Thyroid gland (tissue), 4 donors: ENCODE results near the gene GPR173. TPM values are rescaled to one million over a fixed set of nuclear protein-coding genes. Genes with fewer than 3 reads are reported as not detected.

Experiments used
- DNase-seq, 2 donors: peaks; one replicate each; pipeline ENCODE4 v3.0.0-alpha.2; 2019
- H3K27ac ChIP-seq, 3 donors: fragments of 200-600 bp; sonication (generic); 1 replicate in 2 of 3; 2 replicates in 1 of 3; pipeline ENCODE4 v1.5.1; 2016 to 2019; ENCODE audit warnings: mild to moderate bottlenecking in 1 of 3, moderate library complexity in 1 of 3
- H3K27me3 ChIP-seq: fragments of 200-600 bp; sonication (generic); one replicate; pipeline ENCODE4 v1.5.1; 2019
- H3K36me3 ChIP-seq, 2 donors: fragments of 200-600 bp; sonication (generic); one replicate each; pipeline ENCODE4 v1.5.1; 2016 to 2019
- H3K4me1 ChIP-seq, 2 donors: fragments of 200-600 bp; sonication (generic); one replicate each; pipeline ENCODE4 v1.5.1; 2017 to 2019
- H3K4me3 ChIP-seq, 3 donors: fragments of 200-600 bp; sonication (generic); replicated peaks in 1 of 3; 1 replicate in 2 of 3; 2 replicates in 1 of 3; pipeline ENCODE4 v1.5.1; 2016; ENCODE audit warnings: mild to moderate bottlenecking in 1 of 3
- H3K9me3 ChIP-seq: fragments of 200-600 bp; sonication (generic); one replicate; pipeline ENCODE4 v1.5.1; 2017
- POLR2A ChIP-seq, 2 donors: fragments of 450-650 bp; IDR thresholded peaks; one replicate each; pipeline ENCODE4 v1.6.1; 2017; ENCODE audit warnings: antibody characterized with exemption in 2 of 2, mild to moderate bottlenecking in 2 of 2, moderate library complexity in 1 of 2
- WGBS, 2 donors: methylation state at CpG; one replicate each; pipeline ENCODE4 v1.1.5; 2017; 5-methylcytosine and 5-hydroxymethylcytosine counted together
- intact Hi-C: fragments of 100-400 bp; cut with DNase I; formaldehyde crosslinking; loops from one replicate; pipeline ENCODE4 v1.15.1; 2023
- total RNA-seq, 4 donors: library from RNA; depleted of rRNA; stranded (reverse); fragments of >200 nt; gene quantifications; one replicate each; pipeline ENCODE4 v1.2.3, GENCODE V29; 2016
- TF ChIP-seq, protein P1 (sequence below), 6 experiments: fragments of 200-600 bp in 3 of 6; fragments of 450-650 bp in 3 of 6; sonication (generic) in 3 of 6; IDR thresholded peaks; one replicate each; pipeline ENCODE4 v1.5.1; 2016 to 2019; ENCODE audit warnings: antibody characterized with exemption in 6 of 6, mild to moderate bottlenecking in 2 of 6, inconsistent platforms in 1 of 6, moderate library complexity in 1 of 6

GPR173 gene
- total RNA-seq, 4 donors from 2014 or later = 0.78 to 1.3 (median 1.1) TPM

- H3K9me3 ChIP-seq = no peaks in the 10 kb centered on the region
- H3K27me3 ChIP-seq = no peaks in the 10 kb centered on the region
- TF ChIP-seq, protein P1, sequence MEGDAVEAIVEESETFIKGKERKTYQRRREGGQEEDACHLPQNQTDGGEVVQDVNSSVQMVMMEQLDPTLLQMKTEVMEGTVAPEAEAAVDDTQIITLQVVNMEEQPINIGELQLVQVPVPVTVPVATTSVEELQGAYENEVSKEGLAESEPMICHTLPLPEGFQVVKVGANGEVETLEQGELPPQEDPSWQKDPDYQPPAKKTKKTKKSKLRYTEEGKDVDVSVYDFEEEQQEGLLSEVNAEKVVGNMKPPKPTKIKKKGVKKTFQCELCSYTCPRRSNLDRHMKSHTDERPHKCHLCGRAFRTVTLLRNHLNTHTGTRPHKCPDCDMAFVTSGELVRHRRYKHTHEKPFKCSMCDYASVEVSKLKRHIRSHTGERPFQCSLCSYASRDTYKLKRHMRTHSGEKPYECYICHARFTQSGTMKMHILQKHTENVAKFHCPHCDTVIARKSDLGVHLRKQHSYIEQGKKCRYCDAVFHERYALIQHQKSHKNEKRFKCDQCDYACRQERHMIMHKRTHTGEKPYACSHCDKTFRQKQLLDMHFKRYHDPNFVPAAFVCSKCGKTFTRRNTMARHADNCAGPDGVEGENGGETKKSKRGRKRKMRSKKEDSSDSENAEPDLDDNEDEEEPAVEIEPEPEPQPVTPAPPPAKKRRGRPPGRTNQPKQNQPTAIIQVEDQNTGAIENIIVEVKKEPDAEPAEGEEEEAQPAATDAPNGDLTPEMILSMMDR (IDR thresholded peaks at IDR 0.05) = no peak
- TF ChIP-seq POLR2A (IDR thresholded peaks at IDR 0.05) = no peak
- WGBS, 2 donors = 90% methylated on average over 6 of the region's 6 CpGs
- no peaks in the 10 kb centered on the region for H3K4me1 ChIP-seq
- no peaks in the 10 kb centered on the region for H3K36me3 ChIP-seq
- no peak overlapping the region for H3K4me3 ChIP-seq
- intact Hi-C loops = no loop called here
- no peak overlapping the region for H3K27ac ChIP-seq
- DNase-seq = no peak
Observed at GRCh38 chrX:53055244-53055849, 6.8 kb downstream of the GPR173 start.

- WGBS, 2 donors = 91 to 95% methylated on average over 5 of the region's 5 CpGs
- no peaks in the 10 kb centered on the region for H3K9me3 ChIP-seq
- H3K27me3 ChIP-seq = no peaks in the 10 kb centered on the region
- no peaks in the 10 kb centered on the region for H3K4me1 ChIP-seq
- no peak overlapping the region for H3K27ac ChIP-seq
- H3K36me3 ChIP-seq = no peaks in the 10 kb centered on the region
- TF ChIP-seq POLR2A (IDR thresholded peaks at IDR 0.05) = no peak
- TF ChIP-seq, protein P1 (IDR thresholded peaks at IDR 0.05) = no peak
- intact Hi-C loops = no loop called here
- H3K4me3 ChIP-seq = no peak overlapping the region
- no peak for DNase-seq
Observed at GRCh38 chrX:53056292-53056691, 7.7 kb downstream of the GPR173 start.

DNA sequence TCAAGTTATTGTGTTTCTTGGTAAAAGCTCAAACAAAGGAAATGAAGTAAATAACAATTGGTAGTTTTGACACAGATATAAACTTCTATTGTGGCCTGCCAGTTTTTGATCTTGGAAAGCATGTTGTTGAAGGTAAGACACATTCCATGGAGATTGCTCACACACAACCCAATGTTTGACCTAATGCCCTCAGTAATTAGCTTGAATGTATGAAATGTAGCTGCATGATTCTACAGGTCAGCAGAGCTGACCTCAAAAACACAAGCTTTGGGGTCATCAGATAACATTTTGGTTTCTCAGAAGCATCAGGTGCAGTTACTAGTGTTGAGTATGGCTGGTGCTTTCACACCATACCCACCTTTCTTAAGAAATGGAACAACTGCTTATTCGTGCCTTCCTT is 16.5 kb downstream of the GPR173 start:
- no peak for DNase-seq
- intact Hi-C loops = no loop called here
- H3K4me1 ChIP-seq = no peaks in the 10 kb centered on the region
- WGBS, 2 donors = 95 to 100% methylated on average over 1 of the region's 1 CpG
- no peaks in the 10 kb centered on the region for H3K27me3 ChIP-seq
- H3K27ac ChIP-seq = no peak overlapping the region
- no peak overlapping the region for H3K4me3 ChIP-seq
- no peak for TF ChIP-seq POLR2A (IDR thresholded peaks at IDR 0.05)
- TF ChIP-seq, protein P1 (IDR thresholded peaks at IDR 0.05) = no peak
- H3K36me3 ChIP-seq = no peaks in the 10 kb centered on the region
- H3K9me3 ChIP-seq = no peaks in the 10 kb centered on the region

- no peak for DNase-seq
- no peak overlapping the region for H3K27ac ChIP-seq
- no peak overlapping the region for H3K4me3 ChIP-seq
- TF ChIP-seq POLR2A (IDR thresholded peaks at IDR 0.05) = no peak
- TF ChIP-seq, protein P1 (IDR thresholded peaks at IDR 0.05) = no peak
- no peaks in the 10 kb centered on the region for H3K9me3 ChIP-seq
- 86 to 89% methylated on average over 10 of the region's 10 CpGs for WGBS, 2 donors
- no peaks in the 10 kb centered on the region for H3K36me3 ChIP-seq
- no peaks in the 10 kb centered on the region for H3K27me3 ChIP-seq
- H3K4me1 ChIP-seq = peaks cover 0 to 7% of the 10 kb centered on the region in 2 donors
- intact Hi-C loops = loop anchor here (2.0 to 10.0 kb wide), 2 partner anchors 22 to 154 kb away; partner anchors contain the start of gene KDM5C
Observed at GRCh38 chrX:53071064-53071463, 22.5 kb downstream of the GPR173 start.

- Histone ChIP-seq H3K4me1 (peaks cover 0 to 7% of the 10 kb centered on the region in 2 donors), H3K27me3 (no peaks in the 10 kb centered on the region), H3K36me3 (no peaks in the 10 kb centered on the region), H3K9me3 (no peaks in the 10 kb centered on the region), H3K4me3 (no peak overlapping the region), H3K27ac (peak overlapping the region; percentile 70 to 89 (median 80))
- intact Hi-C loops = loop anchor here (2.0 to 10.0 kb wide), 2 partner anchors 21 to 153 kb away; partner anchors contain the start of gene KDM5C
- TF ChIP-seq, protein P1 (IDR thresholded peaks at IDR 0.05) = peak; percentile 30 to 84 (median 52)
- TF ChIP-seq POLR2A (IDR thresholded peaks at IDR 0.05) = no peak
- WGBS, 2 donors = 2 to 6% methylated on average over 8 of the region's 31 CpGs
- DNase-seq = peak; percentile 82 to 84
Observed at GRCh38 chrX:53071604-53072417, 23.2 kb downstream of the GPR173 start.
